CD4-positive, alpha-beta T cell treated with Interleukin-15 for 1 hour (primary cell): ENCODE measurements around the gene SEC22A.

Experiments used
- DNase-seq: peaks from one replicate; pipeline ENCODE4 v3.0.0-alpha.2; 2020

The SEC22A gene

DNA sequence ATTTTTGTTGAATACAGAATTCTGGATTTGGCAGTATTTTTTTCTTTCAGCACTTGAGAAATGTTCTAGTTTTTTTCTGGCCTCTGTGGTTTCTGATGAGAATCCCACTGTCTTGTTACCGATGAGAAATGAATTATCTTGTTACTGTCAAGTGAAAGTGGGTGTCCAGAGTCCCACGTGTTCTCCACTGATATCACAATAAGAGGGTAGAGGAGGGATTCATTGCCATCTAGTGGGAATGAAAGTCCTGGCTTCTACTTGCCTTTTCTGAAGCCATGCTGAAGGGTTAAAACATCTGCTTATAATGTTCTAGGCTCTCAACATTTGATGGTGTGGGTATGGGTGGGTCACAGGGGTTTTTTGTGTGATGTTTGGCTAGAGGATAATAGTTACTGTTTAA, 66.1 kb downstream of the SEC22A start:
- DNase-seq: no peak

DNA sequence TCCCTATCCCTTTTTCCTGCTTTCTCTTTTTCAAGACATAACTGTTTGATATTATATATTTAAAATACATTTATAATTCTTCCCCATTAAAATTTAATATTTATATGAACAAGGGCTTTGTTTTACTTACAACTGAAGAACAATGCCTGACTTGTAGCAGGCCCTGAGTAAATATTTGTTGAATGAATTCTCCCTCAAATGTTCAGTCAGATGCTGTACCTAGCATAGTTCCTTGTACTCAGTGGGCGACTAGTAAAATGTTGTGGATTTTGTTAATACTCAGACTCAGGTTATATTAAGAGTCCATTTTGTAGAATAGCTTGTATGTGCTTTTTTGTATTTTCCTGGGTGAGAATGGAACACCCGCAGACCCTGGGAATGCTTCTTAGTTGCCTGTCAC, 69.1 kb downstream of the SEC22A start:
- no peak for DNase-seq

DNA sequence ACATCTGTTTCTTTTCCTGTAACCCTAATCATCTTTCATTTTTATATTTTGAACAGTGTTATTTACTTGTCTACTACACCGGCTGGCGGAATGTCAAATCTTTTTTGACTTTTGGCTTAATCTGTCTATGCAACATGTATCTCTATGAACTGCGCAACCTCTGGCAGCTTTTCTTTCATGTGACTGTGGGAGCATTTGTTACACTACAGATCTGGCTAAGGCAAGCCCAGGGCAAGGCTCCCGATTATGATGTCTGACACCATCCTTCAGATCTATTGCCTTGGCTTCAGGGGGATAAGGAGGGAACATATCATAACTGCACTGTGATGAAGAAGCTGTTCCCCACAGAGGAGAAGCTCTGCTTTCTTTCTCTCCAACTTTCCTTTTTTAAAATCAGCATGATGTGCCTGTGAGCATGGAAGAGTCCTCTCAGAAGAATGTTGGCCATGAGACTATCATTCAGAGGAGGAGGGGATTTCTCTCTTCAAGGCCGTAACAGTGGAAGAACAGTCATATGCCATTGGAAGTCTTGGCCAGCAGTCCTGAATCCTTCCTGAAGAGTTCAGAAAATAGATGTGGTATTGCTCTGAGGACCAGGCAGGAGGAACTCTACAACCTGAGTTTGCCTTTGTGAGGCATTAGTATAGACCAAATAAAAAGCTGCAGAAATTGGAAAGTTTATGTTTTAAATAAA, 69.9 kb downstream of the SEC22A start:
- DNase-seq: no peak

DNA sequence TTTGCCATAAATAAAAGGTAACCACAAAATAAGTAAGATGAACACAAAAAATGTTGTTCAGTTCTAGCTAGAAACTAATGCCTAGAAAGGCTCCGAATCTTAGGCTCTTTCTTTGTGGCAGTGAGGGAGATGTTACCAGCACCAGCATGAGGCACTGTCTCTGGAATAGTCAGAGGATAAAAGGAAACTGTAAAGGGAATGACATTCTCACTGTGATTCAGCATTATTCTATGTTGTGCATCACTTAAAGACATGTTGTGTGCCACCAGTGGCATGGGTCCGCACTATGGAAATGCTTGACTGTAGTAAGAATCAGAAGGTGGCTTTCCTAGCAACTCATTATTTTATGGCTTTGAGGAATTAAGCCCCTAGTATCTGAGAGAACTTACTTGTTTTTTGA, 70.8 kb downstream of the SEC22A start:
- DNase-seq: no peak

DNA sequence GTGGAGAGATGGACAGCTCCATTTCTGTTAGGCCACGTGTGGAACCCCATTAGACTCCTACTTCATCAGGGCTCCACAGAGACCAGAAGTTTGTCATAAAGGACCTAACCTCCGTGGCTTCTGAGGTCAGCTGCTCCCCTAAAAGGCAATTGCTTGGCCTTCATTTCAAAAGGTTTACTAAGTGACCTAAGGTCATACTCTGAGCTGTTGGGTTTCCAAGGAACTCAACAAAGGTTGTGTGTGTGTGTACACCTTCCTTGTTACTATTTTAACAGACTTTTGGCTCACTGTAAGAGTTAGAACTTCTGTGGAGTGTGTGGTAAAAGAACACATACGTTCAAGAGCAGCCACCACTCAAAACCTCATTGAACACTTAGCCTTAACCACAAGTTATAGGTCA, 73.9 kb downstream of the SEC22A start:
- DNase-seq: no peak

DNA sequence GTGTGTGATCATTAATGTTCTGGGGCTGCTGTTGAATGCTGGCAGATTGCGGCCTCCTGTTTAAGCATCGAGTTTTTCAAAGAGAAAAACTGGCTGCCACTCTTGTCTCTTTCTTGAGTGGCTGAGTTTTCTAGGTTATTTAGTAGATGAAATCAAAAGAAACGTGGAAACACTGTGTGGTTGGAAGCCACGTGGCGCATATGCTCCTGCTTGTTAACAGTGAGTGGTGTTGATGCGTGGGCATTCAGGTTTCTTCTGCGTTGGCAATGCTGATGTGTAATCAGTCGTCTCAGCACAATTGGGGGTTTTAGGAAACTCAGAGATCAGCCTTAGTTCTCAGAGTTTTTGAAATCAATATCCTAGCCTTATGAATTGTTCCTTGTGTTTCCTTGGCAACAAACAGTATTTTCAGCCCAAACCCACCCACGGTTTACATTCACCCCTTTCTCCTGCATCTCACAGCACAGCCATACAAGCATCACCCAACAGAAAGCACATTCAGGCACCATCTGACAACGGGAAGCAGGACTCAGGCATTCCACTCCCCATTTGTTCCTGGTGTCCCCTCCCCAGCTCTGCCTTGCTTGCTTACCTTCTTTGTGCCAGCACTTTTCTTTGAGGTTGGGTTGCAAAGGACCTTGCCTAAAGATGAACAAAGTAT, 74.7 kb downstream of the SEC22A start:
- no peak for DNase-seq

DNA sequence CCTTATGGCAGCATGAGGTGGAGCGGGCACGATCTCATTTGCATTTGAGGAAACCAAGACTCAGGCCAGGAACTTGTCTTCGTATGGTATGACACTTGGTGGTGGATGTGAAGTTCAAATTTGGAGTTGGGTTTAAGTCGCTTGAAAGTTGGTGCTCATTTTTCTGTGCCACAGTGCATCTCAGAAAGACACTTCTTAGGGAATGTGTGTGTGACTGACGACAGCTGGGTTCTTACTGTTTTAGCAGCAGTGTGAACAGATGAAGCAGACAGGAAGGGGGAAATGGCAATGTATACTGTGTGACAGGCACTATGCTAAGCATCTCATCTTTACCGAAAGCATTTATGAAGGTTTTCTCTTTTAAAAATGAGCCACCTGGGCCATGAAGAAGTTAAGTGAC, 75.4 kb downstream of the SEC22A start:
- DNase-seq: no peak

DNA sequence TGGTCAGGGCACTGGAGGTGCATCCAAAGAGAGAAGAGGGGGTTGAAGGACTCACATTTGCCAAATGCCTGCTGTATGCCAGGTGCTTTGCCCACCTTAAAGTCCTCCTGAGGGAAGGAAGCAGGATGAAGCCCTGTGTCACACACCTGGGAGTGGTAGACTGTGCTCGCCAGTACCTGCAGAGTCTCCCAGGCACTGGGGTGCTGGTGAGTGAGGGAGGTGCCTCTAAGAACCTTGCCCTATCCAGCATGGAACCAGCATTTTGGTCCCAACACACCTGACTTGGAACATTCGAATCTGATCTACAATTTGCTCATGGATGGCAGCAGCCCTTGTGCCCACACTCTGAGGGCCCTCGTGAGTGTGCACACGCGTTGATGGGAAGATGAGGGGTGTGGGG, 76.7 kb downstream of the SEC22A start:
- no peak for DNase-seq

DNA sequence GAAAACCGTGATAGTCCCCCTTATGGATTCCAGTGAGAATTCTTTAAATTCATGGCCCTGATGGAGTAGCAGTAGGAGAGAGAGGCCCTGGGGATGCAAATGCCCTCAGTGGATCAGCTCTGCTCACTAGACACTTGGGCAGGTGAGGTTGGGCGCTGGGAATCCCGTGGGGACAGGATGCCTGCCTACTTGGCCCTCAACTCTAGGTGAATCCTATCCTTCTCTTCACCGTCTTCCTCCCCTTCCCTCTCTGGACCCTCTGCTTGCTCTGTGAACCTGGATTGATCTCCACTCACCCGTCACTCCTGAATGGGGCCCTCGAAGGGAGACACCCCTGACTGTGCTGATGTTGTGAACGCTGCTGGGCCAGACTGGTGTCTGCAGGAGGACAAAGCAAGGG, 77.4 kb downstream of the SEC22A start:
- no peak for DNase-seq

DNA sequence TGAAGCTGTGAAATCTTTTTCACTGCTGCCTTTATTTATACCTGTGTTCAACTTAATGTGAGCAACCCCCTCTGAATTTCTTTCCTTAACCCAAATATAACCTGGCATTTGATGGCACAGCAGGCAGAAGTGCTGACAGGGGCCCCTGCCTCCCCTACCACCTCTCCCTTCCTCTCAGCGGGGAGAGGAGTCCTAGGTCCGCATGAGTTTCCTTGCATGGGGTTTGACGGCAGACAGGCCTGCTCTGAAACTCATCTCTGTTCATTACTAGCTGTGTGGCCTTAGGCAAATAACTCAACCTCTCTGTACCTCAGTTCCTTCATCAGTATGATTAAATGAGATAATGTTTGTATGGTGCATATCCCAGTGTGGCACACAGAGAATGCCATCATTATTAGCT, 79.7 kb downstream of the SEC22A start:
- no peak for DNase-seq

DNA sequence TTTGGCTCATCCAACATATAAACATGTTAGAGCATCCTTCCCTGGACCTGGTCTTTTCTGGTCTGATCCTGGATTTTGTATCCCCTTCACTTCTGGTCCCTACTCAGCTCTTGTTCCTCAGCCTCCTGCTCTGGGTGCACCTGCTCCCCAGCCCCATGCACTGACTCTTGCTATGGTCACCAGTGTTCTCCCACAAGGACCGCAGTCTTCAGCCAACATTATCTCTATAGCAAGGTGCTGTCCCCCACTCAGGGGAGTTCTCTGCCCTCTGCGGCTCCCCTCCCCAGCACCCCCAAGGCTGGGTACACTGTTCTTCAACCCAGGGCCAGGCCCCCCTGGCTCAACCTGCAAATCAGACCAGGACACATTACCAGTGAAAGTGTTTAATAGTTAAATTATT, 80.2 kb downstream of the SEC22A start:
- no peak for DNase-seq

DNA sequence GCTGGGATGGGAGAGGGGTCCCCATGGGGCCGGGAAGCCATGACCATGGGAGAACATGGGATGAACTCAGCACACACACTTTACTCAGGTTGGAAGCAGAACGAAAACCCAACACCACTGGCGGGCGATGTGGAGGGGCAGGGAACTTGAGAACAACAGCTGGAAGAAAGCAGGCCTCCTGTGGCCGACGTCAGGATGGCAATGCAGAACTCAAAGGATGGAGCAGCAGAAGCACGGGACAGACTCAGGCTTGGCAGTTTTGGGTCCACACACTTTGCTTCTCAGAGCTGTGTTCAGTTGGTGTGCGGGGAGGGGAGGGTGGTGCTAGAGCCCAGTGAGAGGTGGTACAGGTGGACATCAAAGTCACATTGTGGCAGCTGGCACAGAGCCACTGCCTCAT, 80.7 kb downstream of the SEC22A start:
- no peak for DNase-seq

DNA sequence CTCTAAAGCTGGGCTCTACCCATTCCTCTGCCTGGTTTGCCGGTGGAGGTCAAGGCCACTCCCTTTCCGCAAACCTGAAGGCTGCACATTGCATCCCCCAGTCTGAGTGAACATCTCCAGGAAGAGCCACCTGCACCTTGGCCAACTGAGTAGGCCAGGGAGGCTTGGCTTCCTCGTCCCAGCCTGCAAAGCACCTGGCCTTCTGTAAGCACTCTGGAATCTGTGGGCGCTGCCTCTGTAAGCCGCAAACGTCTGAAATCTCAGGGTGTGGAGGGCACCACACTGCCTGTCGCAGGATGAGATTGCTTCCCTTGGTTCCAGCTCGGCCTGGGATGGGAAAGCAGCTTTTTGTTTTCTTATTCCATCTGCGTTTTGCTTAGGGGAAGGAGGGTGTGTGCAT, 81.3 kb downstream of the SEC22A start:
- no peak for DNase-seq

DNA sequence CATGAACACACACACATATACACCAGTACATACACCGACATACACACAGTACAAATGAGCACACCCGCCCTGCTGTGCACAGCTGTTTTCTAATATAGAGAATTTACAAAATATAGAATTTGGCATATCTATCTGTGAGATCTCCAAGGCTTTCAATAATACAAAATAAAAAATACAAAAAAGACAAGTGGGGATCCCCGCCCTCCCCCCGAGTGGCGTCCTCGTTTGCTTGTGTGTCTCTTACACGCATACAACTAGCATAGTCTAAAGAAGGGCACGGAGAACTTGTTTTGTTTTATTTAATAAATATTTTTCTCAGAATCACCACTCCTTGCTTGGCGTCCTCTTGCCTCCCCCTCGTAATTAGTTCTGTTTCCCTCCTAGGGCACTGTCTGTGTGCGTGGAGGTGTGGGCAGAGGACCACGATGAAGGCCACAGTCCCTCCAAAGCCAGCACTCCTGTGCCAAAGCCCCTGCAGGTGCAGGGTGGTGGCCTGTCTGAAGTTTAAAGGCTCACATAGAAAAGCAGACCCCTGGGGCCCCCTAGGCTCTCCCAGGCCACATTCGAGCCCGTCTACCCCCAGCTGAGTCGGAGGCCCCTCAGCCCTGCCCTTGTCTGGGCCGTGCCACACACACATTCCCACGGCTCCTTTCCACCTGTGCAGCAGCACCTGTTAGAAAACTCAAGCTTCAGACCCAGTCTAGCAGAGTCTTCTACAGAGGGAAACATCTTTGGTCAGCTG, 82.1 kb downstream of the SEC22A start:
- DNase-seq: no peak

DNA sequence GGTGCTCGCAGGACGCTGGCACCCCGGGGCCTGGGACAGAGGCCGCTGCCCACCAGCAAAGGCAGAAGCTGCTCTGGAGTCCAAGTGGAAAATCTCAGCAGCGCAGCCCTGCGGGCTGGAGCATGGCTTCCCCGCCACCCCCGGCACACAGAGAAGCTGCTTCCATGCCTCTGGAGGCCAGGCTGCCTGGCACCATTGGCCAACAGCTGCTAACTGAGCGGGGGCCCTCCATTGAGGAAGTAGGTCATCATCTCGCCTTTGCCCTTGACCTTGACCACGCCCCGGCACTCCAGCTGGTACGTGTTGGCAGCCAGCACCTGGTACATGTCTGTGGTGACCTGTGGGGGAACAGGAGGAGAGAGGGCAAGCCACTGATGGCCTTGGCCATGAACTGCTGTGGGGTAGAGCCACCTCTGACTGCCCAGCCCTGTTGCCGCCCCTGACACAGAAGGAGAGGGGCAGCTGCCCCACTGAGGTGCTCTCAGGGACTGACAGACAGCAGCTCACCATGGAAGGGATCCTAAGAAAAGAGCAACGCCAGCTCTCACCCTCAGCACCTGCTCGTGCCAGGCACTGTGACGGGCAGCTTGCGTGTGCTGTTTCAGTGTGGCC, 82.8 kb downstream of the SEC22A start:
- DNase-seq: no peak

DNA sequence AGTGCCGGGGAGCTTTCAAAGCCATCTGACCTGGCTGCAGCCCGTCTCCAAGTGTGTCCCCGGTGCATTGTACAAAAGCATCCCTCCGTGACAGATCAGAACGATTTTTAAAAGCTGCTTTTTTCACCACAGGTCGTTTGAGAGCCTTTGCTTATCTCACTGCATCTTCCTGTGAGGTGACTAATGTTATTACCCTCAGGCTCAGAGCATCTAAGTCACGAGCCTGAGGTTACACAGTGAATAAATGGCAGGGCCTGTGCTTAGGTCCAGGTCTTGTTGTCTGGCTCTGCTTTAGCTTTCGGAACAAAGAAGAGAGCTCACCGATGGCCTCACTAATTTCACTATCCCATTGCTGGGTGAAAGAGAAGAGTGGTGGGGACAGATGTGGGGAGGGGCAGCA, 83.3 kb downstream of the SEC22A start:
- no peak for DNase-seq

DNA sequence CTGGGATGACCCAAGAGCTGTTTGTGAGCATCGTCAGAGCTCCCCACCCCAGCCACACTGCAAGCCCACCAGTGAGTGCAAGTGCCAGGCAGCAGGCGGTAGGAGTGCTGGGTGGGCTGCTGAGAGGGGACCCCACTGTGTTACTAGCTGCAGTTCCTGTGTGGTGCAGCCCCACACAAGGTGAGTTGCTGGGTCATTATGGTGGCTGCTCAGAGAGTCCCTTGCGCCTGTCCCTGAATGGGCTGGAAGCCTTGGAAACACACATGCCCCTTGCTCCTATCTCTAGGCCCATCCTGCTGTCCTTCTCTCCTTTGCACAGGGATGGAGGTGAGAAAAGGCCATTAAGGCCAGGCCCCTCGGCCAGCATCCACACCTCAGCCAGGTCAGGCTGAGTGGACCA, 83.7 kb downstream of the SEC22A start:
- DNase-seq: no peak

DNA sequence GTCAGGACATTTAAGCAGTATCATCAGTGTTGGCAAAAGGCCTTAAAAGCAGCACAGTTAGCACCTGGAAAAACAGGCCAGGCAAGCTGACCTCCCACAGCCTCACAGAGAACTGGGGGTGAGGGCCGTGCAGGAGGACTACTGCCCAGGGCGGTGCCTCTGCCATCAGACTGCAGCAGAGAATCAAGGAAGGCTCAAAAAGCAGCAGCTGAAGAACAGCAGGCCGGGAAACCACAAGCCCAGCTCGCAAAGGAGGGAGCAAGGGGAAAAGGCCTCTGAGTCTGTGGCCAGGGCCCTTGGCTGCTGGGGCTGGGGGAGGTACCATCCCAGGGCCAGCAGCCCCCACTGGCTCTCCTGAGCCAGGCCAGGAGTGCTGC, 84.2 kb downstream of the SEC22A start:
- no peak for DNase-seq

DNA sequence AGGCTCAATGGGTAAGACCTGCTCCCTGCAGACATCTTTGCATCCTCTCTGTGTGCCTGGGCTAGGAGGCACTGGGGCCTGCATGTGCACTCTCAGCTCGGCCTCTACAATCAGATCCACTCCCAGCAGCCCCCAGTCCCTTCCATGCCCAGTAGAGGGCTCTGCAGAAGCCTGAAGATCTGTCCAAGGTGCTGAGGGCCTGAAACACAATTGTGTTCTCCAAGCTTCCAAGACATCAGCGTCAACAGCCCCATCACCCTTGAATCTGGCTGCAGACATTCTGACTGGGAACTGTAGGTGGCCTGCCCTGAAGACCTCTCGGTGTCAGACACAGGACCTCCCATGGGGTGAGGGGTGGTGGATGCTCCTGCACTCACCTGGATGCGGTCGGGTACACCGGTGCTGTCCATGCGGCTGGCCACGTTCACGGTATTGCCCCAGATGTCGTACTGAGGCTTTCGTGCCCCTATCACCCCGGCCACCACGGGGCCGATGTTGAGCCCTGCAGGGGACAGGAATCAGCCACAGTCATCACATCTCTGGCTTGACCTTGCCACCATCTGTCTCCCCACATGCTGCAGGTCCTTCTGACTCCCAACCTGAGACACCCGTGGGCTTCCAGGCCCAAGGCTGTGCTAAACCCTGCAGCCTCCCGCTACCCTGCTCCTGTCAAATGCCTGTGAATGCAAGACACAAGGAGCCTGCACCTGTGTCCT, 84.7 kb downstream of the SEC22A start:
- no peak for DNase-seq

DNA sequence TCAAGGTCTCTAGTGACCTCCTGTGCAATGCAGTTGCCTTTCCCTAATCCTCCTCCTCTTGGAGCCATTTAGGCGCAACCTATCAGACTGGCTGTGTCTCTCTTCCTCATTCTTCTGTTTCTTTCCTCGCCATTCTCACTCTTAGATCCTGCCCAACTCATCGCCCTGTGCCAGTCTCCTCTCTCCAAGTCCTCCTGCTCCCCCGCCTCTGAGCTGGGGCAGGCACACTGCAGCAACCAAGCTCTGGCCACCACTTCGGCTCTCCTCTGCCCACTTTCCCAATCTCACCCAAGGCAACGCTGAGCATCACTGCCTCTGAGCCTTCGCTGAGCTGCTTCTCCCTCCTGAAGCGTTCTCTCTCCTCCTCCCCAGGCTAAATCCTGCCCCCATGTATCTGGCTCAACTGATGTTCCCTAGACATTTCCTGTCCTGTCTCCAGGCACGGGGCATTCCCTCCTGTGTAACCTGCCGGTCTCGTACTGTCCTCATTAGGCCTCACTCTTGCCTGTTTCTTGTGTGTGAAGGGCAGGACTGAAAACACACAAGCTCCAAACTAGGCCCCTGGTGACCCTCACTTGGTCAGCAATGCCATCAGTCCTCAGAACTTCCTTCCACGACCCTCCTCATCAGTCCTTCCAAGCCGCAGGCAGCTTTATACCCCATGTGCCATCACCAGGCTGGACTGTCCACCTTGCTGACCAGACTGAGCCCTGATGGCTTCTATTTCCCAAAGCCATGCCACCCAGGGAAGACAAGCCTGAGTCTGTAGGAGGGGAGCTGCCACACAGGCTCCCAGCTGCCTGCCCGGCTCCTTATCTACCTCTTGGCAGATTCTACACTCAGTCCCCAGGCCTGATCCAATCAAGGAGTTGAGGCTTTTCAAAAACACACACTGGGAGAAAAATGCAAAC, 85.6 kb downstream of the SEC22A start:
- no peak for DNase-seq

DNA sequence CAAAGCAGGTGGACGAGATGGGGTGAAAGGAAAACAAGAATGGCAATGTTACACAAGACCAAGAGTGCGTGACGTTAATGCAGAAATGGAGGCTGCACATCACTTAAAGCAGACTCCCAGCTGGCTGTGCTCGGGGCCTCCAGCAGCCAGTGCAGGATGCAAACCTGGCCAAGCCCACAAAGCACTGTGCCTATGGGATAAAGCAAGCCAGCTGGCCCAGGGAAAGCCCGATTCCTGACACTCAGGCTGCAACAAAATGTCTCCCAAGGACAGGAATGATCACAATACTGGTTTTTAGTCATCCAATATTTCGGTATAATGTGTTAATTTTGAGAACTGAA, 86.2 kb downstream of the SEC22A start:
- no peak for DNase-seq

DNA sequence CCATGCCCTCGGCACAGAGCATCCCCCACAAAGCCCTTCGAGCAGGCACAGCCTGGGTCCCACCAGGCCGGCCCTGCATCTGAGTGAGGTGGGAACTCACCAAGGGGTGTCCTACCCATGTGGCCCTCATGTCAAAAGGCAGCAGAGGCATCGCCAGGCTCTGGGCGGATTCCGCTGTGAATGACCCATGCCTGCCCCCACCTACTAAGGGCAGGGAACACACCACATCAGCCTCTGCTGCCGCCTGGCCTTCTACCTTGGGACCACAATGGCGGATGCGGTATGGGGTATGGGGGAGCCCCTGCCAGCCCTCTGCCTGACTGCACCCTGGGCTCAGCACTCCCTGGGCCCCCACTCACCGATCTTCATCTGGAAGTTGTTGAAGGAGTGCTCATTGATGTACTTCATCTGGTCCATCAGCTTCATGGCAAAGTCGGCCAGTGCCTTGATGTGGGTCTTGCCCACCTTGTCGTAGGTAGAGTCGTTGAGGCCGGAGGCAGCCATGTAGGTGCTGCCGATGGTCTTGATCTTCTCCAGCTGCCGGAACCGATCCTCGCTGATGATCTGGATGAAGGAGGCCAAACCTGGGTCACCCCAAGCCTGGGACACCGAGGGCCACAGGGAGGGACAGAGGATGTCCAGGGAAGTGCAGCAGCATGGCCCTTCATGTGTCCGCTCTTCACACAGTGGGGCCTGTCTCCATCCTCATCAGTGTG, 87.8 kb downstream of the SEC22A start:
- DNase-seq: no peak
